Tibial nerve (tissue), 4 donors: Measurements from ENCODE around the gene IL1RAPL2.

Experiments
- EP300 ChIP-seq, 2 donors: sonication (generic); formaldehyde crosslinking; IDR thresholded peaks; one replicate each; pipeline ENCODE4 v1.6.1; 2017; ENCODE audit warnings: antibody characterized with exemption in 2 of 2, mild to moderate bottlenecking in 1 of 2
- TF ChIP-seq, protein P1 (sequence below), 5 experiments: fragments of 200-600 bp in 3 of 5; fragments of 450-650 bp in 2 of 5; sonication (generic) in 3 of 5; IDR thresholded peaks; one replicate each; pipeline ENCODE4 v1.5.1; 2016 to 2019; ENCODE audit warnings: antibody characterized with exemption in 5 of 5, mild to moderate bottlenecking in 3 of 5, moderate library complexity in 2 of 5

DNA sequence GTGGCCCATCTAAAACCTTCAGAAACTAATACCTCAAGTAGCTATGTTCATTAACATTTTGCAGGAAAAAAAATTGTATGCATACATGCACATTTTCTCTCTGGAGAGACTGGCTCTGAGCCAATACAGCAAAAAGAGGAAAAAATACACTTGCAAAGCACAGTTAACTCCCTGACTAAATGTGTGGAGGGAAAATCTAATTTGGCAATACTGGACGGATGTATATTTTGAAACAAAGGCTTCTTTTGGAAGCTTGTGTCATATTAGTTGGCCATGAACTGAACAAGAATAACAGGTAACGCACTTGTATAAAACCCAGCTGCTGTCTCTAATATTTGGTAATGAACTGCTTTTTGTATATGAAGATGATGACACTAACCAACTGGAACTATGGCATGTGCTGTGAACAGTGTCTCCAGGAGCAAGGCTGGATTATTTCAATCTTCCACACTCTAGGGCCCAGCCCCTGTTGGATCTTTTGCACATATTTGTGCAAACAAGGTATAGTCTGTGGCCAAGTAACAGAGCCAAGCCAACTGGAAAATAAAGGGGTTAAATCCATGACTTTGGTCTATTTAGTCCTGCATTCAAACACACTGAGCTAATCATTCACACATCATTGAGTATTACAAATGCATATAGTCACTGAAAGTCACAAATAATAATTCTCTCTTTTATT is 1188.4 kb downstream of the IL1RAPL2 start:
- TF ChIP-seq, protein P1, sequence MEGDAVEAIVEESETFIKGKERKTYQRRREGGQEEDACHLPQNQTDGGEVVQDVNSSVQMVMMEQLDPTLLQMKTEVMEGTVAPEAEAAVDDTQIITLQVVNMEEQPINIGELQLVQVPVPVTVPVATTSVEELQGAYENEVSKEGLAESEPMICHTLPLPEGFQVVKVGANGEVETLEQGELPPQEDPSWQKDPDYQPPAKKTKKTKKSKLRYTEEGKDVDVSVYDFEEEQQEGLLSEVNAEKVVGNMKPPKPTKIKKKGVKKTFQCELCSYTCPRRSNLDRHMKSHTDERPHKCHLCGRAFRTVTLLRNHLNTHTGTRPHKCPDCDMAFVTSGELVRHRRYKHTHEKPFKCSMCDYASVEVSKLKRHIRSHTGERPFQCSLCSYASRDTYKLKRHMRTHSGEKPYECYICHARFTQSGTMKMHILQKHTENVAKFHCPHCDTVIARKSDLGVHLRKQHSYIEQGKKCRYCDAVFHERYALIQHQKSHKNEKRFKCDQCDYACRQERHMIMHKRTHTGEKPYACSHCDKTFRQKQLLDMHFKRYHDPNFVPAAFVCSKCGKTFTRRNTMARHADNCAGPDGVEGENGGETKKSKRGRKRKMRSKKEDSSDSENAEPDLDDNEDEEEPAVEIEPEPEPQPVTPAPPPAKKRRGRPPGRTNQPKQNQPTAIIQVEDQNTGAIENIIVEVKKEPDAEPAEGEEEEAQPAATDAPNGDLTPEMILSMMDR (IDR thresholded peaks at IDR 0.05), result no peak
- no peak for TF ChIP-seq EP300 (IDR thresholded peaks at IDR 0.05)
